PC-3 (cell line): ENCODE results near the gene MRPL4. TPM values are rescaled to one million over a fixed set of nuclear protein-coding genes. Genes with fewer than 3 reads are reported as not detected.
"Not testable (repeated sequence)": the region's sequence is repeated elsewhere in the genome, so short reads cannot be mapped to it uniquely, and the experiment has no call there.

Experiments
- ATAC-seq: fragments of 200-7000 bp; cut with Tn5 transposase; 2 replicates; pipeline ENCODE4 v1.9.1; 2020; ENCODE audit warnings: mild to moderate bottlenecking, moderate library complexity
- BruUV-seq: library from RNA; stranded (reverse); fragments of 400-500 nt; replicated peaks from 2 replicates; lab custom pipeline; 2021; lab: Mats Ljungman, UMichigan
- CTCF ChIA-PET: fragments of 300-600 bp; sonication (Branson Sonifier 250); formaldehyde crosslinking; loops from one replicate; lab custom pipeline; 2022; ENCODE audit warnings: antibody characterized with exemption; lab: Charles Lee
- POLR2A ChIA-PET: fragments of 300-600 bp; sonication (Branson Sonifier 250); formaldehyde crosslinking; loops from one replicate; lab custom pipeline; 2022; ENCODE audit warnings: antibody characterized with exemption; ENCODE audit not compliant: unreplicated experiment; lab: Charles Lee
- DNase-seq: peaks from one replicate; pipeline ENCODE4 v3.0.0-alpha.2; 2015
- H2AFZ ChIP-seq: fragments of 300-600 bp; sonication (generic); 2 replicates; pipeline ENCODE4 v1.6.0; 2016; ENCODE audit warnings: antibody characterized with exemption, low read length
- H3F3A ChIP-seq: fragments of 300-600 bp; sonication (generic); one replicate; pipeline ENCODE4 v1.6.0; 2017; ENCODE audit warnings: antibody characterized with exemption, low read length, control low read depth, mild to moderate bottlenecking; ENCODE audit not compliant: unreplicated experiment
- H3K27ac ChIP-seq: fragments of 300-600 bp; sonication (generic); 2 replicates; pipeline ENCODE4 v1.5.1; 2016; ENCODE audit warnings: mild to moderate bottlenecking, low read length
- H3K27me3 ChIP-seq: fragments of 300-600 bp; sonication (generic); 2 replicates; pipeline ENCODE4 v1.6.1; 2016; ENCODE audit warnings: low read length, mixed read lengths
- H3K36me3 ChIP-seq: fragments of 300-600 bp; sonication (generic); 2 replicates; pipeline ENCODE4 v1.6.1; 2016; ENCODE audit warnings: low read depth, mixed run types, low read length, mixed read lengths
- H3K4me1 ChIP-seq: fragments of 300-600 bp; sonication (generic); 2 replicates; pipeline ENCODE4 v1.5.1; 2016; ENCODE audit warnings: low read length; ENCODE audit not compliant: insufficient read depth
- H3K4me2 ChIP-seq: fragments of 300-600 bp; sonication (generic); 2 replicates; pipeline ENCODE4 v1.6.0; 2016; ENCODE audit warnings: low read length
- H3K4me3 ChIP-seq: fragments of 300-600 bp; sonication (generic); 2 replicates; pipeline ENCODE4 v1.5.1; 2016; ENCODE audit warnings: mild to moderate bottlenecking, low read length, mixed read lengths
- H3K79me2 ChIP-seq: fragments of 300-600 bp; sonication (generic); 2 replicates; pipeline ENCODE4 v1.6.1; 2017; ENCODE audit warnings: low read length, mixed read lengths
- H3K9ac ChIP-seq: fragments of 300-600 bp; sonication (generic); 2 replicates; pipeline ENCODE4 v1.6.0; 2016; ENCODE audit warnings: mild to moderate bottlenecking, low read length
- H3K9me2 ChIP-seq: fragments of 300-600 bp; sonication (generic); replicated peaks from 2 replicates; pipeline ENCODE4 v1.6.1; 2016; ENCODE audit warnings: mixed run types, low read length, mixed read lengths
- H3K9me3 ChIP-seq: fragments of 300-600 bp; sonication (generic); 2 replicates; pipeline ENCODE4 v1.6.1; 2016; ENCODE audit warnings: low read length, mixed read lengths
- H4K20me1 ChIP-seq: fragments of 300-600 bp; sonication (generic); 2 replicates; pipeline ENCODE4 v1.6.1; 2016; ENCODE audit warnings: low read length, mixed read lengths
- CTCF ChIP-seq: fragments of 300-600 bp; sonication (generic); conservative IDR thresholded peaks from 2 replicates; pipeline ENCODE4 v1.5.1; 2017; ENCODE audit warnings: antibody characterized with exemption, low read depth, mild to moderate bottlenecking, low read length
- EZH2 ChIP-seq: fragments of 300-600 bp; sonication (generic); IDR thresholded peaks from one replicate; pipeline ENCODE4 v1.6.1; 2017; ENCODE audit warnings: antibody characterized with exemption, mild to moderate bottlenecking, low read length; ENCODE audit not compliant: unreplicated experiment
- EZH2phosphoT487 ChIP-seq: fragments of 300-600 bp; sonication (generic); IDR thresholded peaks from 2 replicates; pipeline ENCODE4 v1.6.1; 2018; ENCODE audit warnings: mild to moderate bottlenecking, antibody characterized with exemption, low read length, borderline replicate concordance
- intact Hi-C: fragments of 100-400 bp; cut with micrococcal nuclease; formaldehyde crosslinking; loops from 2 replicates; pipeline ENCODE4 v1.9.0; 2023
- total RNA-seq: library from RNA; depleted of rRNA; stranded (reverse); fragments of >200 nt; gene quantifications from 2 replicates; pipeline ENCODE4 v1.2.3, GENCODE V29; 2014

The MRPL4 gene
- total RNA-seq, 1 experiment from 2014 or later: 336 TPM

GRCh38 chr19:10279737-10280442, 27.9 kb downstream of the MRPL4 start:
- ChIA-PET POLR2A (interaction anchor here (0.7 kb wide), 1 partner anchor 10 kb away, joined by 3 read pairs; no protein-coding TSS in a partner anchor), CTCF (interaction anchor here (0.5 to 0.9 kb wide), 2 partner anchors 10 to 21 kb away, joined by 3 to 4 read pairs; no protein-coding TSS in a partner anchor)
- Histone ChIP-seq H3K9me3 (no peaks in the 10 kb centered on the region), H3K4me3 (no peak overlapping the region), H3K36me3 (no peaks in the 10 kb centered on the region), H3K9me2 (no peaks in the 10 kb centered on the region), H4K20me1 (no peaks in the 10 kb centered on the region), H2AFZ (no peak overlapping the region), H3K9ac (no peak overlapping the region), H3K79me2 (no peaks in the 10 kb centered on the region), H3K4me1 (peaks cover 7% of the 10 kb centered on the region), H3K27ac (no peak overlapping the region), H3K27me3 (no peaks in the 10 kb centered on the region), H3K4me2 (no peak overlapping the region), H3F3A (no peaks in the 10 kb centered on the region)
- intact Hi-C loops: no loop called here
- DNase-seq (no peak), ATAC-seq (no peak)
- no peak for TF ChIP-seq CTCF
- TF ChIP-seq EZH2phosphoT487: no peak
- no peak for TF ChIP-seq EZH2
- no TSS peak for BruUV-seq

GRCh38 chr19:10282043-10282442, 30.0 kb downstream of the MRPL4 start:
- H3K27ac ChIP-seq, CTCF ChIA-PET, H3K79me2 ChIP-seq, H4K20me1 ChIP-seq, H3K4me3 ChIP-seq, H3K9ac ChIP-seq, H3K36me3 ChIP-seq, H3K4me1 ChIP-seq, H3K9me3 ChIP-seq, ATAC-seq, BruUV-seq, DNase-seq, H3K9me2 ChIP-seq, H2AFZ ChIP-seq, H3K27me3 ChIP-seq, H3K4me2 ChIP-seq, H3F3A ChIP-seq, POLR2A ChIA-PET, intact Hi-C loops: not testable (repeated sequence)

- peak; percentile 67 for ATAC-seq
- H4K20me1 ChIP-seq: no peaks in the 10 kb centered on the region
- no peak overlapping the region for H3K4me3 ChIP-seq
- H2AFZ ChIP-seq: no peak overlapping the region
- H3K9me2 ChIP-seq: no peaks in the 10 kb centered on the region
- H3K9me3 ChIP-seq: no peaks in the 10 kb centered on the region
- no peaks in the 10 kb centered on the region for H3K79me2 ChIP-seq
- H3K4me2 ChIP-seq: peak overlapping the region; percentile 31
- TF ChIP-seq CTCF (no peak), EZH2 (no peak), EZH2phosphoT487 (no peak)
- no TSS peak for BruUV-seq
- DNase-seq: peak; percentile 59
- intact Hi-C loops: no loop called here
- H3K9ac ChIP-seq: no peak overlapping the region
- CTCF ChIA-PET: interaction anchor here (0.6 kb wide), 1 partner anchor 106 kb away, joined by 3 read pairs; no protein-coding TSS in a partner anchor
- H3K27ac ChIP-seq: no peak overlapping the region
- H3K36me3 ChIP-seq: 0 out of 2 replicates have a peak, but pooled peaks cover 3% of the 10 kb centered on the region
- H3K27me3 ChIP-seq: no peaks in the 10 kb centered on the region
- H3F3A ChIP-seq: no peaks in the 10 kb centered on the region
- peaks cover 7% of the 10 kb centered on the region for H3K4me1 ChIP-seq
- POLR2A ChIA-PET: no interaction called here
Measured at GRCh38 chr19:10283301-10284064, 31.5 kb downstream of the MRPL4 start.
